ENCODE measurements around the gene ABAT. TPM values are rescaled to one million over a fixed set of nuclear protein-coding genes. Genes with fewer than 3 reads are reported as not detected.

ABAT gene
- total and polyA plus RNA-seq, 2 of the 8 experiments (the other 6 are each of a cell fraction or from before 2014, with no cell fraction given): 6.4 to 8.4 TPM

DNA sequence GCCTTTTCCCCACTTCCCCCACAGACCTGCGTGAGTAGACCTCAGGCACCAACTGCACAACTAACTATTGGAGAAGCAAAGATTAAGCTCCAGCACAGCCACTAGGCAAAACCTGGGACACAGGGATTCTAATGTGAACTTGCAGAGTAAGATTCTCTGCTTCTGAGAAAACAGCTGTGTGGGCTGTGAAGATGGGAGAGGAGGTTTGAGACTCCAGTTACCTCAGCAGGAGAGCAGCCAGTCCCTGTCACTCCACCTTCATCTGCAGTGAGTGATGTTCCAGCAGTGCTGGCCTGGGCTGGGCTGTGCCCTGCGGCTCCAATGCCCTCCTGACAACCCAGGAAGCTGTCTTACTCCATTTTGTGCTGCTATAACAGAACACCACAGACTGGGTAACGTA is 18.0 kb upstream of the ABAT start:
- Histone ChIP-seq H3K4me1 (replicated peaks in 1 of 4; ENCODE audit: control insufficient read depth in 3 of 4, insufficient read depth in 4 of 4, low read length in 3 of 4) (no peaks in the 10 kb centered on the region), H3K27me3 (replicated peaks in 1 of 4; ENCODE audit: control insufficient read depth in 3 of 4, extremely low read depth in 1 of 4, insufficient read depth in 3 of 4, low read length in 3 of 4) (no peaks in the 10 kb centered on the region), H3K18ac (ENCODE audit: extremely low read depth, low read length) (no peak overlapping the region), H2AK5ac (ENCODE audit: low read depth, low read length) (no peak overlapping the region), H4K8ac (ENCODE audit: extremely low read depth, insufficient read depth, low read length) (no peak overlapping the region), H4K91ac (replicated peaks; ENCODE audit: insufficient read length, low read length) (no peak overlapping the region), H4K5ac (ENCODE audit: insufficient read length, low read depth, low read length) (no peak overlapping the region), H2BK12ac (ENCODE audit: low read depth, low read length) (no peak overlapping the region), H3K23me2 (ENCODE audit: low read depth, low read length) (no peaks in the 10 kb centered on the region), H2BK120ac (replicated peaks; ENCODE audit: low read depth, low read length) (no peak overlapping the region), H3K79me2 (ENCODE audit: control insufficient read depth in 1 of 2, insufficient read depth in 2 of 2, low read length in 2 of 2) (no peaks in the 10 kb centered on the region), H3K9me3 (ENCODE audit: insufficient read depth in 2 of 2, low read depth in 1 of 2, low read length in 1 of 2) (0 out of 4 replicates have a peak, but pooled peaks cover 0 to 2% of the 10 kb centered on the region in 2 experiments), H3K4me2 (ENCODE audit: insufficient read depth in 1 of 2, low read depth in 2 of 2, low read length in 2 of 2) (no peak overlapping the region), H2BK20ac (ENCODE audit: low read length) (no peak overlapping the region), H3K79me1 (ENCODE audit: low read depth, low read length) (no peaks in the 10 kb centered on the region), H3K4ac (replicated peaks; ENCODE audit: insufficient read length, low read depth, low read length) (no peak overlapping the region), H2AFZ (ENCODE audit: low read length) (no peak overlapping the region), H3K4me3 (ENCODE audit: extremely low read depth in 1 of 4, insufficient read depth in 2 of 4, low read depth in 3 of 4, low read length in 4 of 4) (no peak overlapping the region), H2BK15ac (ENCODE audit: low read length) (no peak overlapping the region), H3K14ac (ENCODE audit: insufficient read length) (no peak overlapping the region), H2BK5ac (ENCODE audit: low read depth, low read length) (no peak overlapping the region), H3K56ac (replicated peaks; ENCODE audit: insufficient read length, low read depth, low read length) (no peak overlapping the region), H3K36me3 (ENCODE audit: control insufficient read depth in 2 of 4, insufficient read depth in 4 of 4, low read length in 3 of 4) (no peaks in the 10 kb centered on the region), H4K20me1 (replicated peaks in 1 of 2; ENCODE audit: control insufficient read depth in 1 of 2, insufficient read depth in 2 of 2, low read length in 2 of 2) (no peaks in the 10 kb centered on the region), H3K23ac (ENCODE audit: insufficient read length) (no peak overlapping the region), H3K9ac (replicated peaks in 1 of 4; ENCODE audit: extremely low read depth in 1 of 4, low read depth in 3 of 4, low read length in 3 of 4) (no peak overlapping the region), H3K27ac (ENCODE audit: low read depth, low read length) (no peak overlapping the region)
- 61% methylated on average over 3 of the region's 3 CpGs; no CpG with 5 or more reads in 1 of the 2 experiments for WGBS, 2 experiments (ENCODE audit: extremely low coverage in 1 of 2, insufficient coverage in 1 of 2, insufficient read length in 1 of 2, insufficient replicate concordance in 2 of 2, low coverage in 1 of 2, low lambda C conversion rate in 2 of 2, missing lambda C conversion rate in 1 of 2)
- ChIA-PET CTCF (ENCODE audit: partially characterized antibody) (interaction anchor here (0.9 to 27.6 kb wide), 9 partner anchors 9 to 224 kb away, joined by 3 to 404 read pairs (median 6); partner anchors contain the start of genes PMM2 and TMEM186), POLR2A (ENCODE audit: partially characterized antibody) (interaction anchor here (0.8 to 1.4 kb wide), 3 partner anchors 9 to 124 kb away, joined by 3 to 4 read pairs (median 3); no protein-coding TSS in a partner anchor)
- no peak for FAIRE-seq
- DNase-seq (ENCODE audit: low read depth in 1 of 2, low spot score in 2 of 2): no peak
- no peak for TF ChIP-seq RFX5 (IDR thresholded peaks at IDR 0.05; ENCODE audit: borderline replicate concordance, low read depth, low read length)
- no peak for TF ChIP-seq PHF8 (conservative IDR thresholded peaks at IDR 0.05; ENCODE audit: low read depth, low read length)
- no peak for TF ChIP-seq SAP30 (IDR thresholded peaks at IDR 0.05; ENCODE audit: insufficient read depth, insufficient replicate concordance, low read length)
- no peak for TF ChIP-seq ASH2L (IDR thresholded peaks at IDR 0.05; ENCODE audit: low read length)
- TF ChIP-seq BRCA1 (IDR thresholded peaks at IDR 0.05; ENCODE audit: low read depth, low read length): no peak
- TF ChIP-seq, protein P1, sequence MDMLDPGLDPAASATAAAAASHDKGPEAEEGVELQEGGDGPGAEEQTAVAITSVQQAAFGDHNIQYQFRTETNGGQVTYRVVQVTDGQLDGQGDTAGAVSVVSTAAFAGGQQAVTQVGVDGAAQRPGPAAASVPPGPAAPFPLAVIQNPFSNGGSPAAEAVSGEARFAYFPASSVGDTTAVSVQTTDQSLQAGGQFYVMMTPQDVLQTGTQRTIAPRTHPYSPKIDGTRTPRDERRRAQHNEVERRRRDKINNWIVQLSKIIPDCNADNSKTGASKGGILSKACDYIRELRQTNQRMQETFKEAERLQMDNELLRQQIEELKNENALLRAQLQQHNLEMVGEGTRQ (IDR thresholded peaks at IDR 0.05; ENCODE audit: low read length): no peak
- no peak for TF ChIP-seq POU5F1 (IDR thresholded peaks at IDR 0.05; ENCODE audit: low read depth, low read length)
- no peak for TF ChIP-seq BCL11A (IDR thresholded peaks at IDR 0.05; ENCODE audit: low read depth in 2 of 2, low read length in 2 of 2)
- TF ChIP-seq MAFK (IDR thresholded peaks at IDR 0.05; ENCODE audit: low read depth, low read length): no peak
- no peak for TF ChIP-seq TCF12 (IDR thresholded peaks at IDR 0.05; ENCODE audit: low read depth, low read length)
- TF ChIP-seq NRF1 (IDR thresholded peaks at IDR 0.05; ENCODE audit: low read depth, low read length): no peak
- TF ChIP-seq EZH2 (IDR thresholded peaks at IDR 0.05; ENCODE audit: low read depth, low read length, severe bottlenecking): no peak
- no peak for TF ChIP-seq SIRT6 (IDR thresholded peaks at IDR 0.05; ENCODE audit: low read length)
- TF ChIP-seq TEAD4 (IDR thresholded peaks at IDR 0.05; ENCODE audit: low read depth, low read length): no peak
